A549 (cell line): ENCODE results near the gene NHSL2.

Experiments
- BHLHE40 ChIP-seq: IDR thresholded peaks from 2 replicates; pipeline ENCODE4 v1.6.1; 2012; ENCODE audit warnings: low read depth, low read length, inconsistent platforms
- EHMT2 ChIP-seq: fragments of 200-600 bp; sonication (generic); IDR thresholded peaks from 2 replicates; pipeline ENCODE4 v1.6.1; 2016; ENCODE audit warnings: antibody characterized with exemption, low read depth, mild to moderate bottlenecking, moderate library complexity
- ESRRA ChIP-seq: fragments of 150-350 bp; IDR thresholded peaks from 2 replicates; pipeline ENCODE4 v1.6.1; 2014; ENCODE audit warnings: mild to moderate bottlenecking, low read length, borderline replicate concordance
- FOSL2 ChIP-seq, 2 experiments: fragments of 450-650 bp in 1 of 2; fragments of >200 bp in 1 of 2; sonication (Bioruptor Twin) in 1 of 2; formaldehyde crosslinking; IDR thresholded peaks; 2 replicates each; pipeline versions ENCODE4 v1.5.0 to v1.6.1; 2016 to 2020; ENCODE audit warnings: mild to moderate bottlenecking in 1 of 2, moderate library complexity in 1 of 2
- NFE2L2 ChIP-seq: fragments of 150-350 bp; conservative IDR thresholded peaks from 2 replicates; pipeline ENCODE4 v1.6.1; 2014; ENCODE audit warnings: low read length
- PBX3 ChIP-seq: IDR thresholded peaks from 2 replicates; pipeline ENCODE4 v1.6.1; 2012
- PHF8 ChIP-seq: fragments of 200-600 bp; sonication (generic); IDR thresholded peaks from 2 replicates; pipeline ENCODE4 v1.6.1; 2016; ENCODE audit warnings: low read depth, mild to moderate bottlenecking, antibody characterized with exemption, moderate library complexity, borderline replicate concordance
- POLR2A ChIP-seq: IDR thresholded peaks from 2 replicates; pipeline ENCODE4 v1.6.1; 2012; ENCODE audit warnings: mild to moderate bottlenecking, low read length
- RAD21 ChIP-seq, 2 experiments: fragments of >200 bp in 1 of 2; sonication (Bioruptor Twin) in 1 of 2; formaldehyde crosslinking in 1 of 2; IDR thresholded peaks in 1 of 2; conservative IDR thresholded peaks in 1 of 2; 2 replicates in 1 of 2; 3 replicates in 1 of 2; pipeline ENCODE4 v1.6.1; 2012 to 2018; ENCODE audit warnings: inconsistent platforms in 1 of 2
- RFX5 ChIP-seq: fragments of 450-650 bp; IDR thresholded peaks from 2 replicates; pipeline ENCODE4 v1.7.1; 2014; ENCODE audit warnings: antibody characterized with exemption, mild to moderate bottlenecking, moderate library complexity
- ZC3H11A ChIP-seq: fragments of 450-650 bp; IDR thresholded peaks from 2 replicates; pipeline ENCODE4 v1.6.1; 2014; ENCODE audit warnings: antibody characterized with exemption, mild to moderate bottlenecking
- TF ChIP-seq, protein P1 (sequence below): fragments of >200 bp; sonication (Bioruptor Twin); formaldehyde crosslinking; IDR thresholded peaks from 3 replicates; pipeline ENCODE4 v1.5.1; 2016
- TF ChIP-seq, protein P2 (sequence below): fragments of 450-650 bp; IDR thresholded peaks from 2 replicates; pipeline ENCODE4 v1.6.1; 2014; ENCODE audit warnings: antibody characterized with exemption

- TF ChIP-seq NFE2L2 (no peak), PBX3 (no peak), EHMT2 (no peak), BHLHE40 (no peak), ZC3H11A (no peak), FOSL2 (IDR thresholded peaks at IDR 0.05) (no peak), FOSL2 (CRISPR knock-in tag; IDR thresholded peaks at IDR 0.05) (no peak), RFX5 (no peak), RAD21 (conservative IDR thresholded peaks at IDR 0.05 in 1 of 2, IDR thresholded peaks at IDR 0.05 in 1 of 2) (no peak), POLR2A (no peak), ESRRA (no peak), PHF8 (no peak)
- TF ChIP-seq, protein P1, sequence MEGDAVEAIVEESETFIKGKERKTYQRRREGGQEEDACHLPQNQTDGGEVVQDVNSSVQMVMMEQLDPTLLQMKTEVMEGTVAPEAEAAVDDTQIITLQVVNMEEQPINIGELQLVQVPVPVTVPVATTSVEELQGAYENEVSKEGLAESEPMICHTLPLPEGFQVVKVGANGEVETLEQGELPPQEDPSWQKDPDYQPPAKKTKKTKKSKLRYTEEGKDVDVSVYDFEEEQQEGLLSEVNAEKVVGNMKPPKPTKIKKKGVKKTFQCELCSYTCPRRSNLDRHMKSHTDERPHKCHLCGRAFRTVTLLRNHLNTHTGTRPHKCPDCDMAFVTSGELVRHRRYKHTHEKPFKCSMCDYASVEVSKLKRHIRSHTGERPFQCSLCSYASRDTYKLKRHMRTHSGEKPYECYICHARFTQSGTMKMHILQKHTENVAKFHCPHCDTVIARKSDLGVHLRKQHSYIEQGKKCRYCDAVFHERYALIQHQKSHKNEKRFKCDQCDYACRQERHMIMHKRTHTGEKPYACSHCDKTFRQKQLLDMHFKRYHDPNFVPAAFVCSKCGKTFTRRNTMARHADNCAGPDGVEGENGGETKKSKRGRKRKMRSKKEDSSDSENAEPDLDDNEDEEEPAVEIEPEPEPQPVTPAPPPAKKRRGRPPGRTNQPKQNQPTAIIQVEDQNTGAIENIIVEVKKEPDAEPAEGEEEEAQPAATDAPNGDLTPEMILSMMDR = no peak
- TF ChIP-seq, protein P2, sequence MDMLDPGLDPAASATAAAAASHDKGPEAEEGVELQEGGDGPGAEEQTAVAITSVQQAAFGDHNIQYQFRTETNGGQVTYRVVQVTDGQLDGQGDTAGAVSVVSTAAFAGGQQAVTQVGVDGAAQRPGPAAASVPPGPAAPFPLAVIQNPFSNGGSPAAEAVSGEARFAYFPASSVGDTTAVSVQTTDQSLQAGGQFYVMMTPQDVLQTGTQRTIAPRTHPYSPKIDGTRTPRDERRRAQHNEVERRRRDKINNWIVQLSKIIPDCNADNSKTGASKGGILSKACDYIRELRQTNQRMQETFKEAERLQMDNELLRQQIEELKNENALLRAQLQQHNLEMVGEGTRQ = no peak
Measured at GRCh38 chrX:71978164-71978563, 67.5 kb downstream of the NHSL2 start.
